Pancreas (tissue), 10 donors: ENCODE measurements around the gene FEN1. TPM values are rescaled to one million over a fixed set of nuclear protein-coding genes. Genes with fewer than 3 reads are reported as not detected.

Experiments used
- ATAC-seq, 4 donors: fragments of 200-7000 bp; cut with Tn5 transposase; one replicate each; pipeline versions ENCODE4 v1.8.0 to v1.9.1; 2020; ENCODE audit warnings: mild to moderate bottlenecking in 4 of 4, moderate library complexity in 4 of 4
- DNase-seq, 6 donors: peaks; one replicate each; pipeline ENCODE4 v3.0.0-alpha.2; 2020
- FAIRE-seq: peaks from 2 replicates; lab custom pipeline; 2012; peaks lifted over from hg19 to GRCh38; lab: Jason Lieb, UNC
- H3K27ac ChIP-seq, 4 donors: fragments of 200-600 bp; sonication (generic); 1 replicate in 3 of 4; 2 replicates in 1 of 4; pipeline versions ENCODE4 v1.5.0 to v1.8.0; 2020
- H3K27me3 ChIP-seq, 4 donors: fragments of 200-600 bp; one replicate each; pipeline ENCODE4 v1.8.0; 2021
- H3K36me3 ChIP-seq, 3 donors: fragments of 200-600 bp; sonication (generic) in 1 of 3; one replicate each; pipeline versions ENCODE4 v1.5.0 to v1.8.0; 2020 to 2021
- H3K4me1 ChIP-seq, 3 donors: fragments of 200-600 bp; one replicate each; pipeline ENCODE4 v1.8.0; 2021
- H3K4me3 ChIP-seq, 4 donors: fragments of 200-600 bp; sonication (generic) in 2 of 4; one replicate each; pipeline versions ENCODE4 v1.5.0 to v1.8.0; 2020 to 2021
- H3K9me3 ChIP-seq, 4 donors: fragments of 200-600 bp; one replicate each; pipeline ENCODE4 v1.8.0; 2021
- WGBS, 2 donors: extraction: QIAGEN DNeasy Blood & Tissue Kit; methylation state at CpG; one replicate each; pipeline ENCODE4 v1.1.7; 2013; 5-methylcytosine and 5-hydroxymethylcytosine counted together
- intact Hi-C, 3 donors: fragments of 100-400 bp; cut with DNase I; formaldehyde crosslinking; loops; one replicate each; pipeline versions ENCODE4 v1.11.1 to v1.14.2; 2022
- polyA plus RNA-seq, 2 donors: library from polyadenylated mRNA; stranded (reverse); fragments of 200-250 nt; gene quantifications; one replicate each; pipeline ENCODE4 v1.2.3, GENCODE V29; 2013
- total RNA-seq, 6 donors: library from RNA; stranded (reverse); fragmentation: NEBNext Ultra II Directional in 4 of 6; extraction: Animal tissue kit (Norgen Biotek cat#: 25700) in 4 of 6; gene quantifications; one replicate each; pipeline versions ENCODE4 v1.2.1 to v1.2.4, GENCODE V29; 2021 to 2023
- TF ChIP-seq, protein P1 (sequence below), 4 donors: fragments of 200-600 bp; sonication (generic) in 3 of 4; IDR thresholded peaks; one replicate each; pipeline versions ENCODE4 v1.5.0 to v1.8.0; 2021; ENCODE audit warnings: antibody characterized with exemption in 4 of 4
- donor health status: healthy with polysubstance abuse.
- donor health status: DM: no; HTN: no; CAD: no; lungs with moderate emphysema.
- donor health status: DM: no; HTN: no; CAD: no.
- donor health status: control.
- donor health status: control.
- donor health status: Bipolar disorder and iron deficiency.
- donor health status: DM: yes; HTN: yes; CAD: no.
- donor health status: DM: no; HTN: no; CAD: no.
- donor health status: DM: no; HTN: no; CAD: no.
- donor health status: DM: yes; HTN: yes; CAD: no.

FEN1 gene
- total and polyA plus RNA-seq, 8 donors: 2.3 to 7.3 (median 4.7) TPM

DNA sequence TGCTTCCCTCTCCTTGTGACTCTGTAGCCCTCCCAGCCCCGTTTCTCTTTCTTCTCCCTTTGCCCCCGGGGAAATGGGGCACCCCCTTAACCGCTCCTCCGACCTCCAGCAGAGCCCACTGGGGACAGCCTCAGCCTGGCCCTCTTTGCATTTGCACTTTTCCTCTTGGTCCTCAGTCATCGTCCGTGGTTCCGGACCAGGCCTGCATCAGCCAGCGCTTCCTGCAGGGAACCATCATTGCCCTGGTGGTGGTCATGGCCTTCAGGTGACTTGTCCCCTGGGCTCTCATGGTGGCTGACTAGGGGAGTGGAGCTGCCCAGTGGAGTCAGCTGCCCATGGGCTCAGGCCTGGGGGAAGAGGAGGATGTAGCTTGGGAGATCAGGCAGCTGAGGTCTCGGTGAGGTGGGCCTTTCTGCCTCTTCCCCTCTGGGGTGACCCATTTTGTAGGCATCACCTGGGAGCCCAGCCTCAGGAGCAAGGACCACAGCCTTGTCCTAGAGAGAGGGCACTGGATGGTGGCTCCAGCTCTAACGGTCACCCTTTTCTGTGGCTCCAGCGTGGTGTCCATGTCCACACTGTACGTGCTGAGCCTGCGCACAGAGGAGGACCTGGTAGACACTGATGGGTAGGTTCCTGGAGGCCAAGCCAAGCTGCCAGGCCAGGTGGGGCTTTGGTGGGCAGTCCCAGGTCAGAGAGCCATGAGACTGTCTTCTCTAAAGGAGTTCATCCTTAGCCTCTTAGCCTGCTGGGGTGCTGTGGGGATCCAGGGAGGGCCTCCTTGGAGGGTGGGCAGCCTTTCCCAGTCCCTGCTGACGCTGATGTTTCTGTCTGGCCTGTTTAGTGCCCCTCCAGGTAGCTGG, 12.8 kb upstream of the FEN1 start:
- no peak for FAIRE-seq

DNA sequence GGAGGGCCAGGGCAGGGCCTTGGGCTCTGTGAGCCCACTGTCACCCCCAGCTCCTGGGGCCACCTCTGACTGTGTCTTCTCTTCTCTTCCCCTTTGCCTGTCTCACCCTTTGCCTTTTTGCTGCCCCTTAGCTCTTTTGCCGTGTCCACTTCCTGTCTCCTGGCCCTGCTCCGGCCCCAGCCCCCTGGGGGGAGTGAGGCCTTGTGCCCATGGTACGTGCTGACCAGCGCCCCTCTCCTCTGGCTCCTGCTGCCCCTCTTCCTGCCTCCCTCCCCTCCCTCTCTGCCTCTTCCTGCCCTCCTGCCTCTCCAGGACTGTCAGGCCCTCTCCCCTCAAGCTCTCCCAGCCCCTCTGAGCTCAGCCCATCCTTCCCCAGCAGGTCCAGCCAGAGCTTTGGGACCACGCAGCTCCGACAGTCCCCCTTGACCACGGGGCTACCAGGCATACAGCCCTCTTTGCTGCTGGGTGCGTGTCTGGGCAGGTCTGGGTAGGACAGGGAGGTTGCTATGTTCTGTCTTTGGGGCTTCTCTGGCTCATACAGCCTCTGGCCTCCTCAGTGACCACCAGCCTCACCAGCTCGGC, 12.0 kb upstream of the FEN1 start:
- peaks cover 0 to 55% (median 0%) of the 10 kb centered on the region in 3 donors for H3K36me3 ChIP-seq
- peak in 3 of 6 donors; percentile 30 to 66 (median 55) for DNase-seq
- H3K27ac ChIP-seq: no peak overlapping the region
- ATAC-seq: no peak
- no peaks in the 10 kb centered on the region for H3K27me3 ChIP-seq
- FAIRE-seq: no peak
- no peaks in the 10 kb centered on the region for H3K9me3 ChIP-seq
- TF ChIP-seq, protein P1, sequence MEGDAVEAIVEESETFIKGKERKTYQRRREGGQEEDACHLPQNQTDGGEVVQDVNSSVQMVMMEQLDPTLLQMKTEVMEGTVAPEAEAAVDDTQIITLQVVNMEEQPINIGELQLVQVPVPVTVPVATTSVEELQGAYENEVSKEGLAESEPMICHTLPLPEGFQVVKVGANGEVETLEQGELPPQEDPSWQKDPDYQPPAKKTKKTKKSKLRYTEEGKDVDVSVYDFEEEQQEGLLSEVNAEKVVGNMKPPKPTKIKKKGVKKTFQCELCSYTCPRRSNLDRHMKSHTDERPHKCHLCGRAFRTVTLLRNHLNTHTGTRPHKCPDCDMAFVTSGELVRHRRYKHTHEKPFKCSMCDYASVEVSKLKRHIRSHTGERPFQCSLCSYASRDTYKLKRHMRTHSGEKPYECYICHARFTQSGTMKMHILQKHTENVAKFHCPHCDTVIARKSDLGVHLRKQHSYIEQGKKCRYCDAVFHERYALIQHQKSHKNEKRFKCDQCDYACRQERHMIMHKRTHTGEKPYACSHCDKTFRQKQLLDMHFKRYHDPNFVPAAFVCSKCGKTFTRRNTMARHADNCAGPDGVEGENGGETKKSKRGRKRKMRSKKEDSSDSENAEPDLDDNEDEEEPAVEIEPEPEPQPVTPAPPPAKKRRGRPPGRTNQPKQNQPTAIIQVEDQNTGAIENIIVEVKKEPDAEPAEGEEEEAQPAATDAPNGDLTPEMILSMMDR (IDR thresholded peaks at IDR 0.05): no peak
- WGBS, 2 donors: 84 to 85% methylated on average over 9 of the region's 9 CpGs
- no peak overlapping the region for H3K4me3 ChIP-seq
- H3K4me1 ChIP-seq: peaks cover 5 to 10% (median 7%) of the 10 kb centered on the region in 3 donors
- intact Hi-C loops: no loop called here

More for the DNA sequence above, 12.8 kb upstream of the FEN1 start:
- H3K4me1 ChIP-seq: peaks cover 5 to 10% (median 7%) of the 10 kb centered on the region in 3 donors
- intact Hi-C loops: no loop called here
- no peak overlapping the region for H3K27ac ChIP-seq
- no peaks in the 10 kb centered on the region for H3K9me3 ChIP-seq
- WGBS, 2 donors: 87 to 92% methylated on average over 14 of the region's 14 CpGs
- H3K36me3 ChIP-seq: peaks cover 0 to 48% (median 0%) of the 10 kb centered on the region in 3 donors
- H3K27me3 ChIP-seq: no peaks in the 10 kb centered on the region
- TF ChIP-seq, protein P1 (IDR thresholded peaks at IDR 0.05): no peak
- ATAC-seq: no peak
- H3K4me3 ChIP-seq: no peak overlapping the region
- peak in 3 of 6 donors; percentile 13 to 57 (median 50) for DNase-seq

DNA sequence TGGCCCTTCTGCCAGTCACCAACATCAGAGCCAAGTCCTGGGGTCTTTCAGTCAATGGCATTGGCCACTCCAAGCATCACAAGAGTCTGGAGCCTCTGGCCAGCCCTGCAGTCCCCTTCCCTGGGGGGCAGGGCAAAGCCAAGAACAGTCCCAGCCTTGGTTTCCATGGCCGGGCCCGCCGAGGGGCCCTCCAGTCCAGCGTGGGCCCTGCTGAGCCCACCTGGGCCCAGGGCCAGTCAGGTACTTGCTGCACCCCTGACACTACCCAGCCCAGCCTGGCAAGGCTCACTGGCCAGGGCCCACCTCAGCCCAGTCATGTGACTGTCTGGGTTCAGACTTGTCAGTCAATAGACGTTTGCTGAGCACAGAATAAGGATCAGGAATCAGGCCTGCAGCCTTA, 11.1 kb upstream of the FEN1 start:
- 85 to 87% methylated on average over 5 of the region's 5 CpGs for WGBS, 2 donors
- Histone ChIP-seq H3K27me3 (no peaks in the 10 kb centered on the region), H3K4me3 (no peak overlapping the region), H3K4me1 (peaks cover 5 to 10% (median 7%) of the 10 kb centered on the region in 3 donors), H3K27ac (no peak overlapping the region), H3K9me3 (no peaks in the 10 kb centered on the region), H3K36me3 (peaks cover 0 to 59% (median 0%) of the 10 kb centered on the region in 3 donors)
- no peak for FAIRE-seq
- peak in 2 of 6 donors; percentile 50 to 54 for DNase-seq
- intact Hi-C loops: no loop called here
- no peak for ATAC-seq
- TF ChIP-seq, protein P1 (IDR thresholded peaks at IDR 0.05): no peak

DNA sequence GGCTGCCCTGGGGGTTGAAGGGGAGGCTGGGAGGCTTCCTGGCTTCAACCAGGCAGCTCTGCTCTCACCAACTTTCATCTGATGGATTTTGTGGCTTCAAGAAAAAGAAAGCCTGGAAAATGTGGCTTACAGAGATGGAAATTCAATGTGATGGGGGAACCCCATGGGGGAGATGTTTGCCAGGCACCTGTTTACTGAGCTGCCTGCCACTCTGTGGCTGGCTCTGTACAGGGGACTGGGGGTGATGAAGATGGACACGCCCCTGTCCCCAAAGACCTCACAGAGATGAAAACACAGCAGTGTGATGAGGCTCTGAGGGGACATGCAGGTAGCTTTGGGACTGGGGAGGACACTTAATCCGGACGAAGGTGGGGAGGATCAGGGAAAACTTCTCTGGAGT, 10.4 kb upstream of the FEN1 start:
- ATAC-seq (no peak), FAIRE-seq (no peak), DNase-seq (no peak)
- Histone ChIP-seq H3K27me3 (no peaks in the 10 kb centered on the region), H3K4me1 (peaks cover 5 to 7% (median 5%) of the 10 kb centered on the region in 3 donors), H3K4me3 (no peak overlapping the region), H3K36me3 (peaks cover 0 to 61% (median 5%) of the 10 kb centered on the region in 3 donors), H3K9me3 (no peaks in the 10 kb centered on the region), H3K27ac (no peak overlapping the region)
- TF ChIP-seq, protein P1 (IDR thresholded peaks at IDR 0.05): no peak
- intact Hi-C loops: no loop called here
- WGBS, 2 donors: 86 to 88% methylated on average over 3 of the region's 3 CpGs
